GM23248 (cell line): ENCODE measurements around the gene HIBADH.

Experiments
- EZH2 ChIP-seq: fragments of 200-600 bp; sonication (generic); IDR thresholded peaks from 2 replicates; pipeline ENCODE4 v1.6.1; 2018; ENCODE audit warnings: antibody characterized with exemption, mild to moderate bottlenecking; ENCODE audit not compliant: insufficient read depth, poor library complexity, severe bottlenecking
- EZH2phosphoT487 ChIP-seq: fragments of 200-600 bp; sonication (generic); IDR thresholded peaks from 2 replicates; pipeline ENCODE4 v1.6.1; 2018; ENCODE audit warnings: antibody characterized with exemption, moderate library complexity, mild to moderate bottlenecking, low read depth; ENCODE audit not compliant: insufficient read depth

GRCh38 chr7:27617651-27618381, 44.9 kb downstream of the HIBADH start:
- TF ChIP-seq EZH2 (no peak), EZH2phosphoT487 (no peak)
